ENCODE data around the gene CAMK1D. TPM values are rescaled to one million over a fixed set of nuclear protein-coding genes. Genes with fewer than 3 reads are reported as not detected.

Gene CAMK1D
- total RNA-seq, 2 donors from 2014 or later = 4.5 to 7.8 TPM

GRCh38 chr10:12769323-12770044, 420.1 kb downstream of the CAMK1D start:
- Histone ChIP-seq H3K36me3 (ENCODE audit: control insufficient read depth, insufficient read depth, low read length) (no peaks in the 10 kb centered on the region), H3K27ac (ENCODE audit: low read depth, low read length) (peak overlapping the region; percentile 91), H3K9me3 (ENCODE audit: control insufficient read depth, low read length) (no peaks in the 10 kb centered on the region), H3K9ac (ENCODE audit: extremely low read depth, low read length, poor library complexity, severe bottlenecking) (no peak overlapping the region), H3K27me3 (ENCODE audit: control insufficient read depth, insufficient read depth, low read length, poor library complexity, severe bottlenecking) (no peaks in the 10 kb centered on the region), H3K4me1 (ENCODE audit: control insufficient read depth, insufficient read depth, low read length) (peaks cover 13% of the 10 kb centered on the region), H3K4me3 (ENCODE audit: low read length) (no peak overlapping the region)
- peaks cover 4% of the 10 kb centered on the region for H3K36me3 Mint-ChIP-seq (ENCODE audit: low read depth)
- no peak overlapping the region for H3K4me3 Mint-ChIP-seq
- H3K4me1 Mint-ChIP-seq = peaks cover 38% of the 10 kb centered on the region
- no peaks in the 10 kb centered on the region for H3K9me3 Mint-ChIP-seq
- H3K27ac Mint-ChIP-seq = no peak overlapping the region
- no peak for DNase-seq
- H3K27me3 Mint-ChIP-seq (ENCODE audit: insufficient read depth) = peaks cover 4% of the 10 kb centered on the region
- WGBS, 2 experiments (ENCODE audit: insufficient coverage in 1 of 2, insufficient read length in 1 of 2) = 90 to 95% methylated on average over 13 to 14 of the region's 14 CpGs
- TF ChIP-seq, protein P1, sequence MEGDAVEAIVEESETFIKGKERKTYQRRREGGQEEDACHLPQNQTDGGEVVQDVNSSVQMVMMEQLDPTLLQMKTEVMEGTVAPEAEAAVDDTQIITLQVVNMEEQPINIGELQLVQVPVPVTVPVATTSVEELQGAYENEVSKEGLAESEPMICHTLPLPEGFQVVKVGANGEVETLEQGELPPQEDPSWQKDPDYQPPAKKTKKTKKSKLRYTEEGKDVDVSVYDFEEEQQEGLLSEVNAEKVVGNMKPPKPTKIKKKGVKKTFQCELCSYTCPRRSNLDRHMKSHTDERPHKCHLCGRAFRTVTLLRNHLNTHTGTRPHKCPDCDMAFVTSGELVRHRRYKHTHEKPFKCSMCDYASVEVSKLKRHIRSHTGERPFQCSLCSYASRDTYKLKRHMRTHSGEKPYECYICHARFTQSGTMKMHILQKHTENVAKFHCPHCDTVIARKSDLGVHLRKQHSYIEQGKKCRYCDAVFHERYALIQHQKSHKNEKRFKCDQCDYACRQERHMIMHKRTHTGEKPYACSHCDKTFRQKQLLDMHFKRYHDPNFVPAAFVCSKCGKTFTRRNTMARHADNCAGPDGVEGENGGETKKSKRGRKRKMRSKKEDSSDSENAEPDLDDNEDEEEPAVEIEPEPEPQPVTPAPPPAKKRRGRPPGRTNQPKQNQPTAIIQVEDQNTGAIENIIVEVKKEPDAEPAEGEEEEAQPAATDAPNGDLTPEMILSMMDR (conservative IDR thresholded peaks at IDR 0.05) = no peak

GRCh38 chr10:12771981-12772760, 422.8 kb downstream of the CAMK1D start:
- Histone ChIP-seq H3K4me3 (ENCODE audit: low read length) (no peak overlapping the region), H3K9me3 (ENCODE audit: control insufficient read depth, low read length) (no peaks in the 10 kb centered on the region), H3K27ac (ENCODE audit: low read depth, low read length) (no peak overlapping the region), H3K4me1 (ENCODE audit: control insufficient read depth, insufficient read depth, low read length) (peaks cover 9% of the 10 kb centered on the region), H3K27me3 (ENCODE audit: control insufficient read depth, insufficient read depth, low read length, poor library complexity, severe bottlenecking) (no peaks in the 10 kb centered on the region), H3K36me3 (ENCODE audit: control insufficient read depth, insufficient read depth, low read length) (no peaks in the 10 kb centered on the region), H3K9ac (ENCODE audit: extremely low read depth, low read length, poor library complexity, severe bottlenecking) (no peak overlapping the region)
- no peak for DNase-seq
- H3K27me3 Mint-ChIP-seq (ENCODE audit: insufficient read depth) = peaks cover 7% of the 10 kb centered on the region
- H3K4me3 Mint-ChIP-seq = no peak overlapping the region
- no peak overlapping the region for H3K27ac Mint-ChIP-seq
- TF ChIP-seq, protein P1 (conservative IDR thresholded peaks at IDR 0.05) = no peak
- H3K4me1 Mint-ChIP-seq = peaks cover 26% of the 10 kb centered on the region
- peaks cover 4% of the 10 kb centered on the region for H3K36me3 Mint-ChIP-seq (ENCODE audit: low read depth)
- no peaks in the 10 kb centered on the region for H3K9me3 Mint-ChIP-seq
- 94 to 95% methylated on average over 18 to 19 of the region's 19 CpGs for WGBS, 2 experiments (ENCODE audit: insufficient coverage in 1 of 2, insufficient read length in 1 of 2)

GRCh38 chr10:12772797-12773587, 423.6 kb downstream of the CAMK1D start:
- H3K9me3 ChIP-seq (ENCODE audit: control insufficient read depth, low read length) = no peaks in the 10 kb centered on the region
- no peak overlapping the region for H3K4me3 Mint-ChIP-seq
- H3K27me3 Mint-ChIP-seq (ENCODE audit: insufficient read depth) = peaks cover 7% of the 10 kb centered on the region
- H3K4me1 ChIP-seq (ENCODE audit: control insufficient read depth, insufficient read depth, low read length) = peaks cover 9% of the 10 kb centered on the region
- H3K4me3 ChIP-seq (ENCODE audit: low read length) = no peak overlapping the region
- no peak overlapping the region for H3K9ac ChIP-seq (ENCODE audit: extremely low read depth, low read length, poor library complexity, severe bottlenecking)
- WGBS, 2 experiments (ENCODE audit: insufficient coverage in 1 of 2, insufficient read length in 1 of 2) = 94 to 96% methylated on average over 7 to 8 of the region's 8 CpGs
- DNase-seq = no peak
- H3K27ac Mint-ChIP-seq = no peak overlapping the region
- H3K27ac ChIP-seq (ENCODE audit: low read depth, low read length) = no peak overlapping the region
- H3K4me1 Mint-ChIP-seq = peaks cover 19% of the 10 kb centered on the region
- TF ChIP-seq, protein P1 (conservative IDR thresholded peaks at IDR 0.05) = no peak
- H3K27me3 ChIP-seq (ENCODE audit: control insufficient read depth, insufficient read depth, low read length, poor library complexity, severe bottlenecking) = no peaks in the 10 kb centered on the region
- peaks cover 4% of the 10 kb centered on the region for H3K36me3 Mint-ChIP-seq (ENCODE audit: low read depth)
- H3K9me3 Mint-ChIP-seq = no peaks in the 10 kb centered on the region
- no peaks in the 10 kb centered on the region for H3K36me3 ChIP-seq (ENCODE audit: control insufficient read depth, insufficient read depth, low read length)

Data from endodermal cell (in vitro differentiated cells).